ENCODE data around the gene CSK.
"Not testable (repeated sequence)": the region's sequence is repeated elsewhere in the genome, so short reads cannot be mapped to it uniquely, and the experiment has no call there.

CSK gene

GRCh38 chr15:74770211-74770903 is 11.5 kb upstream of the CSK start:
- DNase-seq, result no peak

- no peak for DNase-seq
Measured at GRCh38 chr15:74773329-74773728, 8.6 kb upstream of the CSK start.

- DNase-seq, result peak in 4 of 51 donors; percentile 20 to 29 (median 24)
Measured at GRCh38 chr15:74773731-74774252, 8.1 kb upstream of the CSK start.

- DNase-seq, result no peak
Measured at GRCh38 chr15:74775132-74775562, 6.7 kb upstream of the CSK start.

- no peak for DNase-seq
Measured at GRCh38 chr15:74775894-74776293, 6.0 kb upstream of the CSK start.

- peak in 3 of 51 donors; percentile 18 to 44 (median 40) for DNase-seq
Measured at GRCh38 chr15:74776821-74777768, 4.8 kb upstream of the CSK start.

GRCh38 chr15:74777769-74778598 is 3.9 kb upstream of the CSK start:
- no peak for DNase-seq

GRCh38 chr15:74778599-74778970 is 3.3 kb upstream of the CSK start:
- no peak for DNase-seq

- DNase-seq, result no peak
Measured at GRCh38 chr15:74779162-74779648, 2.7 kb upstream of the CSK start.

GRCh38 chr15:74780523-74781430 is 1.1 kb upstream of the CSK start:
- no peak for DNase-seq

GRCh38 chr15:74782259-74783071 is 585 bp downstream of the CSK start:
- DNase-seq, result peak in 8 of 51 donors; percentile 13 to 55 (median 36)

- peak in 7 of 51 donors; percentile 24 to 48 (median 31) for DNase-seq
Measured at GRCh38 chr15:74783072-74783807, 1.4 kb downstream of the CSK start.

GRCh38 chr15:74783808-74784175 is 1.9 kb downstream of the CSK start:
- DNase-seq, result peak in 3 of 51 donors; percentile 13 to 48 (median 38)

GRCh38 chr15:74784426-74785193 is 2.7 kb downstream of the CSK start:
- no peak for DNase-seq

GRCh38 chr15:74785194-74786032 is 3.5 kb downstream of the CSK start:
- no peak for DNase-seq

GRCh38 chr15:74786081-74786480 is 4.2 kb downstream of the CSK start:
- not testable (repeated sequence) for DNase-seq
